Stimulated activated CD8-positive, alpha-beta memory T cell treated with anti-CD3 and anti-CD28 coated beads, Interleukin-12 subunit alpha, Interleukin-12 subunit beta, amount 100 ng/mL, for 24 hours (primary cell): ENCODE measurements around the gene PEDS1.
A peak's percentile ranks its signal among the peaks of the same experiment; 100 is the strongest.
"Not testable (repeated sequence)": the region's sequence is repeated elsewhere in the genome, so short reads cannot be mapped to it uniquely, and the experiment has no call there.

Source experiments
- DNase-seq: peaks from one replicate; pipeline ENCODE4 v3.0.0-alpha.2; 2020; ENCODE audit errors: extremely low read depth

The PEDS1 gene

DNA sequence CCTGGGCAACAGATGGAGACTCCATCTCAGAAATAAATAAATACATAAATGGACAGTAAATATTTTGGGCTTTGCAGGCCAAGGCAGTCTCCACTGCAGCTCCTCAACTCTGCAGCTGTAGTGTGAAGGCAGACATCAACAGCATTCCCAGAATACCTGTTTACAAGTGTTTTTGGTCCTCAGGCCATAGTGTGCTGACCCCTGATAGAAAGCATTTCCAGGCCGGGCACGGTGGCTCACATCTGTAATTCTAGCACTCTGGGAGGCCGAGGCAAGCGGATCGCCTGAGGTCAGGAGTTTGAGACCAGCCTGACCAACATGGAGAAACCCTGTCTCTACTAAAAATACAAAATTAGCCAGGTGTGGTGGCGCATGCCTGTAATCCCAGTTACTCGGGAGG is 18.4 kb downstream of the PEDS1 start:
- DNase-seq = not testable (repeated sequence)

DNA sequence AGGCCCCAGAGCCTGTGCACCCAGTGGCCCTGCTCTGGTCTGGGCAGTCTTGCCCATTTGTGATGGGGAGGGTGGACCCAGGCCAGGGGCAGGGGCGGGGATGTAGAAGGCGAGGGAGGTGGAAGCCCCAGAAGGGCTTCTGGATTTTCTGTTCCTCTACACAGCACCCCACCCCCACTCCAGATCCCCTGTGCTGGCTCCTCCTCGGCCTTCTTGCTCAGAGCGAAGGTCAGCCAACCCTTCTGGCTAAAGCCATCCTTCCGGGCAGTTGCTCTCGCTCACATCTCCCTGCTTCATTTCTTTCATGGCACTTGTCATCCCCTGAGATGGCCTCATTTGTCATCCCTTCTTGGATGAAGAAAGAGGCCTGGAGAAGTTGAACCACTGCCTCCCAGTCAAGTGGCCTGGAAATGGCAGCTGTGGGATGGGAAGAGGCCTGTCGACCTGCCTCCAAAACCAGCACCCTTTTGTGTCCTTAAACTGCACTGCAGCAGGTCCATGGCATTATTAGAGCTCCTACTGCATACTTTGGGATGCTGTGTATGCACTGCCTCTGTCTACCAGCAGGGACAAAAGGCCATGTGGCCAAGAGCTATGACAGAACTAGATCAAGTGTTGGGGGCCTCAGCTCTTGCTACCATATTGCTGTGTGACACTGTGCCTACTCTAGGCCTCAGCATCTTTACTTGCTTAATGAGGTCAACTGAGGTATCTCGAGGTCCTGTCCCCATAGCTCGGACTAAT is 19.9 kb downstream of the PEDS1 start:
- DNase-seq = no peak

GRCh38 chr20:50133041-50133440 is 20.5 kb downstream of the PEDS1 start:
- no peak for DNase-seq

GRCh38 chr20:50130995-50131394 is 22.5 kb downstream of the PEDS1 start:
- DNase-seq = no peak

DNA sequence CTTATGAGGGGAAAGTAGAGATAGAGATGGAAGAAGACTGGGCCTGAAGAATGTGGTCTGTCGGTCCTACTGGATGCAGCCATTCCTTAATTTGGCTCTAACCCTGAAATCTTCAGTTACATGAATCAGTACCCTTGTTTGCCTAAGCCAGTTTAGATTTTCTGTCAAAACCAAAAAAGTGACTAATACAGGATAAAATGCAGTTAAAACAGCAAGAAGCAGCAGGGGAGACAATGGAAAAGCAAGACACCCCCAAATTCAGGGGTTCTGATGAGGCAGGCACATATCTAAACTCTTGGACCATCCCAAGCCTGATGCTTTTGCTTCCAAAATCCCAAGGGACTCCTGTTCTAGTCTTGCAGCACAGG is 23.2 kb downstream of the PEDS1 start:
- DNase-seq = no peak

DNA sequence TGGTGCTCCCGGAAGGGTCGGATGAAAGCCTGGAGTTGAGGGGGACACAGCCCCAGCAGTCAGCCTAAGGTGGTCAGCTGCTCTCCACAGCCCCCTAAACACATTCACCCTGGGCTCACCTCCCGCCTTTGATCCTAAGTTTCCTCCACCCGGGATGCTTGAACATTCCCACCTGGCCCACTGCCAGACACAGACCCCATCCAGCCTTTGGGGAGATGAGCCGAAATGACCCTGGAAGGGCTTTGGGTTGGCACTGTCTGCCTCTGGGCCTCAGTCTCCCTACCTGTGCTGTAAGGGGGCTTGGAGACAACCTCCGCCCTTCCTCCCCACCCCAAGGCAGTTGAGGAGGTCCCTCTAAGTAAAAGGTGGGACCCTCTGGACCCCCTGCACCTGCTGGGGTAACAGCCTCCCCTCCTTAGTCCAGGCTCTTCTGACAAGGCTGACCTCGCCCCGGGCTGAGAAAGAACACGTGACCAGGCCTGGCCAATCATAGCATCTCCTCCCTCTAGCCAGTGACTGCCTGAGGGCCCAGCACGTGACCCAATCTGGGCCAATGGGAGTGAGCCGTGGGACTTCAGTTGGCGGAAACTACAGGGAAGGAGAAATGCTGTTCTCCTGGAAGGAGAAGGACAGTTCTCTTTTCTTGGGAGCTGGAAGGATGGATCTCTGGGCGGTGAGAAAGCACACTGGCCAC is 23.7 kb downstream of the PEDS1 start:
- no peak for DNase-seq

DNA sequence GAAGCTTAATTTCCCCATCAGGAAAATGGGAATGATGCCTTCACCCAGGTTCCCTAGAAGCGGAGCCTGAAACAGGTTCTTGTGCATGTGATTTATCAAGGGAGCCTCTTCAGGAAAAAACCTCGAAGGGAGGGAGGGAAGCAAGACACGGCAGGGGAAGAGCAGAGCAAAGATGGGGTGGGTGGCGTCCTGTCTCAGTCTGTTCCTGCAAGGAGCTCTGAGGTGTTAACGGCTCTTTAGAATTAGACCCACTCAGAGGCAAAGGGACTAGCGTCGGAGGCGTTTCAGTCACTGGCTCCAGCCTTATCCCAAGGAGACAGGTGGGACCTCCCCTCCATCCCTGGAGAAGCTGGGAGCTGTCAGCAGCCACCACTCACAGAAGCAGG is 25.0 kb downstream of the PEDS1 start:
- no peak for DNase-seq

DNA sequence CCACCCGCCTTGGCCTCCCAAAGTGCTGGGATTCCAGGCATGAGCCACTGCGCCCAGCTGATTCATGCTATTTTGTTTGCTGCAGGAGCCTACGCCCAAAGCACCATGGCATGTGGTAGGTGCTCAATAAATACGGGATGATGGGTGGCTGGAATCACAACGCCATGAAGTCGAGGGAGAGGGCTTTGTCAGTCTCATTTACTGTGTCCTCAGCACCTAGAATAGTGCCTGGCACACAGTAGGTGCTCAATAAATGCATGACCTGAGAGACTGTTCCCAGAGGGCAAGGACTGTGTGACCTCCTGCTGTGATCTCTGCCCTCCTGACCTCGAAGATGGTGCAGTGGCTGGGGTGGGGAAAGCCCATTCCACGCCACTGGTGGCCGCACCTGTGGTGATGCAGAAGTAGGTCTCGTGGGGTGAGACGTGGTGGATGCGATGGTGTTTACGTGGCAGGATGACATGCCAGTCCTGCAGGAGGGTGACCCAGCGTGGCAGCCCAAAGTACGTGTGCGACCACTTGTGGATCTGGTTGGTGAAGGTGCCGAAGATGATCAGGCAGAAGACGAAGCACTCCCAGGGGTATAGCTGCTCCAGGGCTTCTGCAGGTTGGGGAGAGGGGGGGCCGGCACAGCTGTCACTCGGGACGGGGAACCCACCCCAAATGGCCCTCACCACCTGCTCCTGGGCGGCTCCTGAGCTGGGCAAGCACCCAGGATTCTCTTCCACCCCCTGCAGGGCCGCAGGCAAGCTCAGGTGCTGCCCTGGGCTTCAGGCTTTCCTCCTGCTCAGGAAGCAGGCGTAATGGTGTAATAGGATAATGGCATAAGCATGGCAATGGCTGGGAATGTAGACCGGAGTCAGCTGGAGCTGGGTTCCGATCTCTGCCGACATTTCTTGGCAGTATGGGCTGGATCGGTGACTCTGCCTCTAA is 25.7 kb downstream of the PEDS1 start:
- no peak for DNase-seq

- no peak for DNase-seq
These were observed 26.9 kb downstream of the PEDS1 start for GRCh38 chr20:50126662-50127061.

- no peak for DNase-seq
These were observed 28.2 kb downstream of the PEDS1 start for GRCh38 chr20:50125279-50125678.

DNA sequence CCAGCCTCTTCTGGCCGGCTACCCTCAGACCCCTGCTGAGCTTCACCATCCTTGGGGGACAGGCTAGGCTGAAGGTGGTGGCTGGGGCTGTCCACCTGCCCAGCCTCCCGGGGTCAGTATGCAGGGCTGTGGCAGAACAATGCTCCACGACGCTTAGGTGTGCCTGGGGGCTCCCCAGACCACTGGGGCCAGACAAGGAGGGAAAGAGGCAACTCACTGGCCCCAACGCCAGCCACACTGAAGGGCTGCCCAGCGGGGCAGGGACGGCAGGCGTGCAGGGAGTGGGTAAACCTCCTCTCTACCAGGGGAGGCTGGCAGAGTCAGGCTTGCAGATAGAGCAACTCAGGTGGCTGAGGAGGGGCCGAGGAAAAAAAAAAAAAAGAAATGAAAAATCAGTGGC is 29.0 kb downstream of the PEDS1 start:
- DNase-seq = no peak

DNA sequence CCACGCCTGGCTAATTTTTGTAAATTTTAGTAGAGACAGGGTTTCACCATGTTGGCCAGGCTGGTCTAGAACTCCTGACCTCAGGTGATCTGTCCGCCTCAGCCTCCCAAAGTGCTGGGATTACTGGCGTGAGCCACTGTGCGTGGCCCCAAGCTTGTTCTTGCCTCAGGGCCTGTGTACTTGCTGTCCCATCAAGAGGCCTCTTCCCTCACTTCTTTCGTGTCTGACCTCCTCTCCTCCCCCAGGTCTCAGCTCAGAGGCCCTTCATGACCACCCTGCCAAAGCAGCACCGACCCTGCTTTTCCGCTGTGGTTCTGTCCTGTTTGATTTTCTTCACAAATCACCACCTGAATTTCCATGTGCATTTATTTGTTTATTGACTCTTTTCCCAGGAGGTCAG is 30.1 kb downstream of the PEDS1 start:
- DNase-seq = no peak

- DNase-seq = no peak
These were observed 30.8 kb downstream of the PEDS1 start for GRCh38 chr20:50122763-50123162.

- no peak for DNase-seq
These were observed 31.7 kb downstream of the PEDS1 start for GRCh38 chr20:50121858-50122271.

DNA sequence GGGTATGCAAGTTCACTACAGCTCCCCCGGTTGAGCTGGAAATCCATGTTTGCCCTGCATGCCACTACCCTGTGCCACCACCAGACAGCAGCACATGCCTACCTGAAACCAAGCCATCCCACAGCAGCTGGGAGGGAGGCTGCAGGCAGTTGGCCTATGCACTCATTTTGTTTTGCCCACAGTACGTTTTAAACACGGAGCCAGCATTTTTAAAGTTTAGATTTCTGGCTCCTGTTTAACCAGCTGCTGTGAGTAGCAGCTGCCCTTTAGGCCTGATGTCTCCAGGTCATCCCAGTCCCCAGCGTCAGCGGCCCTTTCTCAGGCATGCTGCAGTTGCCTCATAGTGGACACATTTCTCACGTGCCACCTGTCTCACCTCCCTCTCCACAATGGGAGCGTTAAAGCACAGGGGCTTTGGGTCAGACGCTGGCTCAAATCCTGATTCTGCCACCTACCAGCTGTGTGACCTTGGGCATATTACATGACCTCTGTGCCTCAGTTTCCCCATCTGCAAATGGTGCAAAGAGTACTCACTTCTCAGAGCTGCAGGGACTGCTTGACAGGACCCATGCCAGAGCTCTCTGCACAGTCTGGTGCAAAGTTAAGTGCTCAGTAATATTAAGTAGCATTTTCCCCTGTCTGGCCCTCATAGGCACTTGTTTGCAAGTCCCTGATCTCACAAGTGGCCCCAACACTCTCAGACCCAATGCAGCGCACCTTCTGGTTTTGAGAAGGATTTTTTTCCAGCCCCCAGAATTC is 32.4 kb downstream of the PEDS1 start:
- DNase-seq = no peak

- DNase-seq = no peak
These were observed 35.3 kb downstream of the PEDS1 start for GRCh38 chr20:50118203-50118602.

- no peak for DNase-seq
These were observed 37.0 kb downstream of the PEDS1 start for GRCh38 chr20:50116368-50116999.

DNA sequence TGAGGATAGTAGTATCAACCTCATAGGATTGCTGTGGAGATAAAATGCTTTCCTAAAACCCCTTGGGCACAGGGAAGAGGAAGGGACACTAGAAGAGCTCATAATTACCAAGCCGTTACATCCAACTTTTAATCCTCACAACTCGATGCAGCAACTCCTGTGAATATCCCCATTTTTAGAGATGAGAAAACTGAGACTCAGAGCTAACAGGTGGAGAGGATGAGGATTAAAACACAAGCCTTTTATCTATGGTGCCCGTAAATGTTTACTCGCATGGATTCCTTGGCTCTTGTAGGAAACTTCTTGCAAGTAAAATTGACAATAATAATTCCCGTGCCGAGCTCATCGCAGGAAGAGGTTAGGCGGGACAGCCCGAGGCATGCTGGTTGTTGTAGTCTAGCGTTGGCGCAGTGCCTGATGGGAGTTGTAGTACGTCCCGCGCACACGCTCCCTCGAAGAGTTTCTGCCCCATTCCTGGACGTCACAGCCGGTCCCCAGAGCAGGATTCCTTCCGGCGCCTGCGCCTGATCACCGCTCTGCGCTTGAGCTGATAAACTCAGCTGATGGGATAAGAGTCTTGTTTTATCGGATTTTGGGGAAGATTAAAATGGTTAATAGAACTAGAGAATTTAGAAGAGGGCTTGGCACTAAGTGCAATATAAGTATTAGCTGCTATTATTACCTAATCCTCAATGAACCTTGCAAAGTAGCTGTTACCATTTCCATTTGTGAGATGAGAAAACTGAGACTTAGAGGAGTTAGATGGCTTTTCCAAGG is 37.7 kb downstream of the PEDS1 start:
- peak; percentile 76 for DNase-seq

GRCh38 chr20:50115041-50115512 is 38.4 kb downstream of the PEDS1 start:
- no peak for DNase-seq
